GM12878 (cell line): ENCODE measurements around the gene NCOA6. TPM values are rescaled to one million over a fixed set of nuclear protein-coding genes. Genes with fewer than 3 reads are reported as not detected.

Experiments
- ATAC-seq: fragments of 200-7000 bp; cut with Tn5 transposase; 3 replicates; pipeline ENCODE4 v1.9.1; 2020; ENCODE audit warnings: mild to moderate bottlenecking, moderate library complexity
- BruUV-seq: library from RNA; stranded (reverse); fragments of 400-500 nt; replicated peaks from 2 replicates; lab custom pipeline; 2021; lab: Mats Ljungman, UMichigan
- CTCF ChIA-PET: fragments of 300-600 bp; sonication (Branson Sonifier 250); formaldehyde crosslinking; extraction: SDS; loops from one replicate; lab custom pipeline; 2021; ENCODE audit warnings: inconsistent platforms; lab: Yijun Ruan, JAX
- POLR2A ChIA-PET: fragments of 350-600 bp; formaldehyde crosslinking; extraction: SDS; loops from one replicate; lab custom pipeline; 2021; ENCODE audit warnings: inconsistent platforms; lab: Charles Lee
- RAD21 ChIA-PET: fragments of 300-600 bp; sonication (Branson Sonifier 250); formaldehyde crosslinking; loops from one replicate; lab custom pipeline; 2023; ENCODE audit warnings: antibody characterized with exemption; ENCODE audit not compliant: unreplicated experiment; lab: Charles Lee
- SMC1A ChIA-PET: fragments of 300-600 bp; sonication (Branson Sonifier 250); formaldehyde crosslinking; loops from one replicate; lab custom pipeline; 2023; ENCODE audit not compliant: unreplicated experiment, uncharacterized antibody; lab: Charles Lee
- DNase-seq: peaks from one replicate; pipeline ENCODE4 v3.0.0-alpha.2; 2011; ENCODE audit warnings: low read depth, low spot score
- FAIRE-seq: peaks from 3 replicates; lab custom pipeline; 2011; peaks lifted over from hg19 to GRCh38; lab: Jason Lieb, UNC
- H2AFZ ChIP-seq: 2 replicates; pipeline ENCODE4 v1.6.0; 2011; ENCODE audit warnings: low read depth, low read length, control low read depth; ENCODE audit not compliant: control insufficient read depth
- H3K27ac ChIP-seq: 2 replicates; pipeline ENCODE4 v1.5.1; 2011; ENCODE audit warnings: control low read depth; ENCODE audit not compliant: control insufficient read depth, insufficient read depth
- H3K27me3 ChIP-seq, 2 experiments: replicated peaks in 1 of 2; 2 replicates each; pipeline versions ENCODE4 v1.6.0 to v1.6.1; 2011; ENCODE audit warnings: low read length in 1 of 2; ENCODE audit not compliant: control insufficient read depth in 2 of 2, insufficient read depth in 2 of 2
- H3K36me3 ChIP-seq, 2 experiments: 2 replicates each; pipeline ENCODE4 v1.5.1; 2011; ENCODE audit warnings: low read length in 1 of 2; ENCODE audit not compliant: control insufficient read depth in 2 of 2, insufficient read depth in 2 of 2
- H3K4me1 ChIP-seq: 2 replicates; pipeline ENCODE4 v1.6.1; 2011; ENCODE audit warnings: mild to moderate bottlenecking, low read length, moderate library complexity, mixed read lengths; ENCODE audit not compliant: control insufficient read depth, insufficient read depth
- H3K4me2 ChIP-seq: 2 replicates; pipeline ENCODE4 v1.6.0; 2011; ENCODE audit warnings: control low read depth; ENCODE audit not compliant: control insufficient read depth, insufficient read depth
- H3K4me3 ChIP-seq: fragments of 200-600 bp; sonication (generic); 2 replicates; pipeline ENCODE4 v1.5.1; 2016
- H3K79me2 ChIP-seq: 2 replicates; pipeline ENCODE4 v1.6.0; 2011; ENCODE audit warnings: low read length; ENCODE audit not compliant: control insufficient read depth, insufficient read depth
- H3K9ac ChIP-seq: 2 replicates; pipeline ENCODE4 v1.8.0; 2011; ENCODE audit warnings: low read length, control low read depth, mixed read lengths; ENCODE audit not compliant: control insufficient read depth, insufficient read depth
- H3K9me3 ChIP-seq: replicated peaks from 3 replicates; pipeline ENCODE4 v1.5.1; 2011; ENCODE audit warnings: mild to moderate bottlenecking, low read length; ENCODE audit not compliant: control insufficient read depth, insufficient read depth
- H4K20me1 ChIP-seq: 2 replicates; pipeline ENCODE4 v1.6.0; 2011; ENCODE audit not compliant: control insufficient read depth, insufficient read depth
- BACH1 ChIP-seq: fragments of 450-650 bp; IDR thresholded peaks from 2 replicates; pipeline ENCODE4 v1.6.1; 2017; ENCODE audit warnings: mild to moderate bottlenecking, borderline replicate concordance
- BCLAF1 ChIP-seq: fragments of 450-650 bp; IDR thresholded peaks from 2 replicates; pipeline ENCODE4 v1.6.1; 2017; ENCODE audit warnings: antibody characterized with exemption, mild to moderate bottlenecking, moderate library complexity
- BRCA1 ChIP-seq: IDR thresholded peaks from 2 replicates; pipeline ENCODE4 v1.6.1; 2011; ENCODE audit warnings: low read depth, low read length, improper control_type of control experiment
- CHD1 ChIP-seq: IDR thresholded peaks from 2 replicates; pipeline ENCODE4 v1.6.1; 2012; ENCODE audit warnings: low read depth, low read length, improper control_type of control experiment
- CREM ChIP-seq: IDR thresholded peaks from 2 replicates; pipeline ENCODE4 v1.6.1; 2014; ENCODE audit warnings: antibody characterized with exemption, low read depth
- CTCF ChIP-seq, 3 experiments: IDR thresholded peaks in 2 of 3; conservative IDR thresholded peaks in 1 of 3; 2 replicates each; pipeline ENCODE4 v1.5.1; 2011; ENCODE audit warnings: low read depth in 3 of 3, low read length in 3 of 3, mild to moderate bottlenecking in 3 of 3, control low read depth in 2 of 3, moderate library complexity in 2 of 3, inconsistent platforms in 1 of 3, mixed read lengths in 1 of 3; ENCODE audit not compliant: control insufficient read depth in 2 of 3, insufficient read depth in 1 of 3; ENCODE audit errors: extremely low read depth in 1 of 3
- DPF2 ChIP-seq: fragments of 450-650 bp; IDR thresholded peaks from 2 replicates; pipeline ENCODE4 v1.6.1; 2017; ENCODE audit warnings: mild to moderate bottlenecking
- E4F1 ChIP-seq: fragments of 450-650 bp; IDR thresholded peaks from 2 replicates; pipeline ENCODE4 v1.6.1; 2018; ENCODE audit warnings: borderline replicate concordance, mild to moderate bottlenecking; ENCODE audit not compliant: partially characterized antibody
- HCFC1 ChIP-seq: fragments of 150-350 bp; IDR thresholded peaks from 2 replicates; pipeline ENCODE4 v1.6.1; 2014; ENCODE audit warnings: low read length
- JUNB ChIP-seq: IDR thresholded peaks from 2 replicates; pipeline ENCODE4 v1.6.1; 2016; ENCODE audit warnings: antibody characterized with exemption, mild to moderate bottlenecking
- NFYB ChIP-seq: IDR thresholded peaks from 2 replicates; pipeline ENCODE4 v1.6.1; 2011; ENCODE audit warnings: low read depth, mild to moderate bottlenecking, low read length, improper control_type of control experiment, moderate library complexity; ENCODE audit not compliant: insufficient read depth
- NR2C1 ChIP-seq: fragments of 450-650 bp; IDR thresholded peaks from 2 replicates; pipeline ENCODE4 v1.6.1; 2017; ENCODE audit warnings: antibody characterized with exemption, mild to moderate bottlenecking, moderate library complexity
- POLR2A ChIP-seq: IDR thresholded peaks from 2 replicates; pipeline ENCODE4 v1.6.1; 2011; ENCODE audit warnings: low read depth, mild to moderate bottlenecking, low read length
- POLR2AphosphoS5 ChIP-seq: IDR thresholded peaks from 2 replicates; pipeline ENCODE4 v1.6.1; 2011; ENCODE audit warnings: mild to moderate bottlenecking, low read length, inconsistent platforms
- POU2F2 ChIP-seq: IDR thresholded peaks from 3 replicates; pipeline ENCODE4 v1.6.1; 2011; ENCODE audit warnings: low read depth, mild to moderate bottlenecking, low read length, borderline replicate concordance
- STAT1 ChIP-seq: fragments of 450-650 bp; conservative IDR thresholded peaks from 2 replicates; pipeline ENCODE4 v1.6.1; 2014; ENCODE audit warnings: antibody characterized with exemption, mild to moderate bottlenecking
- WGBS: methylation state at CpG from one replicate; pipeline ENCODE4 v1.1.6; 2016; ENCODE audit warnings: low lambda C conversion rate; ENCODE audit not compliant: insufficient replicate concordance, insufficient coverage; ENCODE audit errors: missing lambda C conversion rate; 5-methylcytosine and 5-hydroxymethylcytosine counted together
- in situ Hi-C: fragments of 300-500 bp; cut with MboI; formaldehyde crosslinking; loops from 9 replicates; pipeline ENCODE4 v1.14.3; 2018; ENCODE audit warnings: mixed read lengths
- intact Hi-C: fragments of 100-400 bp; cut with micrococcal nuclease; formaldehyde crosslinking; loops from one replicate; pipeline ENCODE4 v1.14.2; 2022; ENCODE audit not compliant: unreplicated experiment
- polyA plus RNA-seq, 11 experiments: library from polyadenylated mRNA; depleted of rRNA in 4 of 11; unstranded in 6 of 11; stranded (reverse) in 5 of 11; fragments of >200 nt; fragmentation: Nextera tagmentation in 4 of 11; fragmentation: Illumina TruSeq in 1 of 11; extraction: Ambion mirVana in 4 of 11; extraction: Trizol in 1 of 11; gene quantifications; 1 replicate in 1 of 11; 2 replicates in 10 of 11; pipeline versions ENCODE4 v1.2.1 to v1.2.3, GENCODE V29; 2011 to 2016; ENCODE audit warnings: inconsistent platforms in 2 of 11, missing spikeins in 2 of 11, low read depth in 1 of 11
- total RNA-seq, 4 experiments: library from RNA; depleted of rRNA in 3 of 4; stranded (reverse); fragments of >200 nt in 3 of 4; fragmentation: Illumina TruSeq in 1 of 4; extraction: Trizol in 1 of 4; gene quantifications; 2 replicates each; pipeline versions ENCODE4 v1.2.1 to v1.2.3, GENCODE V29; 2013 to 2021

The NCOA6 gene
- total and polyA plus RNA-seq, 10 of the 15 experiments (the other 5 are each of a cell fraction or from before 2014, with no cell fraction given): 6.1 to 20.6 (median 12.6) TPM

- peak; percentile 74 for FAIRE-seq
- BruUV-seq: no TSS peak
- TF ChIP-seq POLR2AphosphoS5: peak; percentile 55
- no peak for TF ChIP-seq HCFC1
- TF ChIP-seq BCLAF1: 0 out of 2 replicates have a peak, but pooled peaks have one; percentile 12
- 0 out of 2 replicates have a peak, but pooled peaks have one; percentile 22 for TF ChIP-seq CHD1
- TF ChIP-seq E4F1: peak; percentile 25
- TF ChIP-seq NFYB: peak; percentile 57; the same call in 1 of the 2 replicates
- TF ChIP-seq CTCF (IDR thresholded peaks at IDR 0.05 in 2 of 3, conservative IDR thresholded peaks at IDR 0.05 in 1 of 3; ENCODE audit: control insufficient read depth in 2 of 3, extremely low read depth in 1 of 3, insufficient read depth in 1 of 3, low read depth in 3 of 3, low read length in 3 of 3): no peak
- peak; percentile 82 for TF ChIP-seq CREM
- peak; percentile 40; the same call in 1 of the 2 replicates for TF ChIP-seq BACH1
- peak; percentile 65 for TF ChIP-seq NR2C1
- TF ChIP-seq BRCA1: 0 out of 2 replicates have a peak, but pooled peaks have one; percentile 3
- TF ChIP-seq DPF2: peak; percentile 83
- TF ChIP-seq POLR2A: peak; percentile 66
- 0 out of 2 replicates have a peak, but pooled peaks have one; percentile 46 for TF ChIP-seq STAT1
- TF ChIP-seq POU2F2: peak; percentile 98
- TF ChIP-seq JUNB: no peak
Measured at GRCh38 chr20:34704177-34705007, 121.1 kb downstream of the NCOA6 start, which contains the start of gene TP53INP2. TP53INP2 (plus strand) TSS chr20:34704344; CDS start chr20:34708740, 4,396 bp downstream.

More at GRCh38 chr20:34704177-34705007, 121.1 kb downstream of the NCOA6 start, which contains the start of gene TP53INP2:
- no peaks in the 10 kb centered on the region for H3K27me3 ChIP-seq
- under 1% methylated on average over 72 of the region's 82 CpGs for WGBS
- peak within 1 kb of the TSS; percentile 96 for H3K4me3 ChIP-seq
- H3K27ac ChIP-seq: peak within 1 kb of the TSS; percentile 70
- CTCF ChIA-PET: interaction anchor here (0.9 to 10.2 kb wide), 11 partner anchors 9 to 391 kb away, joined by 3 to 118 read pairs (median 3); partner anchors contain the start of gene DYNLRB1
- DNase-seq: no peak
- H2AFZ ChIP-seq: peak within 1 kb of the TSS; percentile 71
- no peaks in the 10 kb centered on the region for H4K20me1 ChIP-seq
- in situ Hi-C loops: no loop called here
- SMC1A ChIA-PET: interaction anchor here (0.6 to 13.1 kb wide), 11 partner anchors 12 to 189 kb away, joined by 3 to 146 read pairs (median 4); no protein-coding TSS in a partner anchor
- POLR2A ChIA-PET: interaction anchor here (0.6 to 2.5 kb wide), 8 partner anchors 9 to 201 kb away, joined by 3 to 11 read pairs (median 4); partner anchors contain the start of genes MAP1LC3A and PIGU
- no peaks in the 10 kb centered on the region for H3K9me3 ChIP-seq
- no peaks in the 10 kb centered on the region for H3K36me3 ChIP-seq
- no peaks in the 10 kb centered on the region for H3K79me2 ChIP-seq
- H3K9ac ChIP-seq: peak within 1 kb of the TSS; percentile 63
- peaks cover 3% of the 10 kb centered on the region; the same call in 1 of the 2 replicates for H3K4me1 ChIP-seq
- H3K4me2 ChIP-seq: peak within 1 kb of the TSS; percentile 88
- intact Hi-C loops: loop anchor here (5.0 kb wide), 1 partner anchor 392 kb away; no protein-coding TSS in a partner anchor
- ATAC-seq: peak; percentile 66
- RAD21 ChIA-PET: interaction anchor here (0.5 to 1.9 kb wide), 9 partner anchors 8 to 189 kb away, joined by 3 to 11 read pairs (median 3); partner anchors contain the start of gene PIGU
